Lower leg skin (tissue), 4 donors: ENCODE results near the gene MAP4K1. TPM values are rescaled to one million over a fixed set of nuclear protein-coding genes. Genes with fewer than 3 reads are reported as not detected.

Experiments
- DNase-seq, 2 donors: peaks; one replicate each; pipeline ENCODE4 v3.0.0-alpha.2; 2019; ENCODE audit warnings: low spot score in 2 of 2
- H3K4me3 ChIP-seq: fragments of 200-600 bp; sonication (generic); 2 replicates; pipeline ENCODE4 v1.5.1; 2017; ENCODE audit warnings: mild to moderate bottlenecking, low read depth; ENCODE audit not compliant: poor library complexity, severe bottlenecking
- POLR2A ChIP-seq, 2 donors: fragments of 450-650 bp; IDR thresholded peaks; one replicate each; pipeline ENCODE4 v1.6.1; 2016 to 2017; ENCODE audit warnings: antibody characterized with exemption in 2 of 2, mild to moderate bottlenecking in 1 of 2, moderate library complexity in 1 of 2
- WGBS, 2 donors: methylation state at CpG; one replicate each; pipeline ENCODE4 v1.1.5; 2018; 5-methylcytosine and 5-hydroxymethylcytosine counted together
- intact Hi-C: fragments of 100-400 bp; cut with DNase I; formaldehyde crosslinking; loops from one replicate; pipeline ENCODE4 v1.15.0; 2023; ENCODE audit warnings: low total_unique reads
- total RNA-seq, 4 donors: library from RNA; depleted of rRNA; stranded (reverse); fragments of >200 nt; gene quantifications; one replicate each; pipeline ENCODE4 v1.1.0, GENCODE V29; 2016
- TF ChIP-seq, protein P1 (sequence below), 3 donors: fragments of 450-650 bp; IDR thresholded peaks; one replicate each; pipeline ENCODE4 v1.5.1; 2016; ENCODE audit warnings: antibody characterized with exemption in 3 of 3, mild to moderate bottlenecking in 3 of 3, moderate library complexity in 2 of 3

MAP4K1 gene
- total RNA-seq, 4 donors from 2014 or later = 0.80 to 9.8 (median 5.6) TPM

DNA sequence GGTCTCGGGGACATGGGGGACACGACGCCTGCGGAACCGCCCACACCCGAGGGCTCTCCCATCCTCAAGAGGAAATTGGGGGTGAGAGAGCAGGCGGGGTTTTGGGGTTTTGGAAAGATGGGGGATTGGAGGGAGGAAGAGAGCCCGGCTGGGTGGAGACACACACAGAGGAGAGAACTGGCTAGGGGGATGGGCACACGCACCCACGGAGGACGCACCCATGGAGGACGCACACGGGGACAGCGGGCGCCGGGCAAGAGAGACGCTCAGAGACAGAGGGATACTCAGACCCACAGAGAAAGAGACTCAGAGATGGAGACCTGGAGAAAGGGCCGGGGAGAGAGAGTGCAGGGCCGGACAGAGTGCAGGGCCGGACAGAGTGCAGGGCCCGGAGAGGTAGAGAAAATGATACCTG is 52.1 kb downstream of the MAP4K1 start:
- DNase-seq = no peak
- H3K4me3 ChIP-seq = no peak overlapping the region
- intact Hi-C loops = no loop called here
- 39 to 44% methylated on average over 21 of the region's 21 CpGs for WGBS, 2 donors
- no peak for TF ChIP-seq POLR2A (IDR thresholded peaks at IDR 0.05)
- TF ChIP-seq, protein P1, sequence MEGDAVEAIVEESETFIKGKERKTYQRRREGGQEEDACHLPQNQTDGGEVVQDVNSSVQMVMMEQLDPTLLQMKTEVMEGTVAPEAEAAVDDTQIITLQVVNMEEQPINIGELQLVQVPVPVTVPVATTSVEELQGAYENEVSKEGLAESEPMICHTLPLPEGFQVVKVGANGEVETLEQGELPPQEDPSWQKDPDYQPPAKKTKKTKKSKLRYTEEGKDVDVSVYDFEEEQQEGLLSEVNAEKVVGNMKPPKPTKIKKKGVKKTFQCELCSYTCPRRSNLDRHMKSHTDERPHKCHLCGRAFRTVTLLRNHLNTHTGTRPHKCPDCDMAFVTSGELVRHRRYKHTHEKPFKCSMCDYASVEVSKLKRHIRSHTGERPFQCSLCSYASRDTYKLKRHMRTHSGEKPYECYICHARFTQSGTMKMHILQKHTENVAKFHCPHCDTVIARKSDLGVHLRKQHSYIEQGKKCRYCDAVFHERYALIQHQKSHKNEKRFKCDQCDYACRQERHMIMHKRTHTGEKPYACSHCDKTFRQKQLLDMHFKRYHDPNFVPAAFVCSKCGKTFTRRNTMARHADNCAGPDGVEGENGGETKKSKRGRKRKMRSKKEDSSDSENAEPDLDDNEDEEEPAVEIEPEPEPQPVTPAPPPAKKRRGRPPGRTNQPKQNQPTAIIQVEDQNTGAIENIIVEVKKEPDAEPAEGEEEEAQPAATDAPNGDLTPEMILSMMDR (IDR thresholded peaks at IDR 0.05) = no peak

DNA sequence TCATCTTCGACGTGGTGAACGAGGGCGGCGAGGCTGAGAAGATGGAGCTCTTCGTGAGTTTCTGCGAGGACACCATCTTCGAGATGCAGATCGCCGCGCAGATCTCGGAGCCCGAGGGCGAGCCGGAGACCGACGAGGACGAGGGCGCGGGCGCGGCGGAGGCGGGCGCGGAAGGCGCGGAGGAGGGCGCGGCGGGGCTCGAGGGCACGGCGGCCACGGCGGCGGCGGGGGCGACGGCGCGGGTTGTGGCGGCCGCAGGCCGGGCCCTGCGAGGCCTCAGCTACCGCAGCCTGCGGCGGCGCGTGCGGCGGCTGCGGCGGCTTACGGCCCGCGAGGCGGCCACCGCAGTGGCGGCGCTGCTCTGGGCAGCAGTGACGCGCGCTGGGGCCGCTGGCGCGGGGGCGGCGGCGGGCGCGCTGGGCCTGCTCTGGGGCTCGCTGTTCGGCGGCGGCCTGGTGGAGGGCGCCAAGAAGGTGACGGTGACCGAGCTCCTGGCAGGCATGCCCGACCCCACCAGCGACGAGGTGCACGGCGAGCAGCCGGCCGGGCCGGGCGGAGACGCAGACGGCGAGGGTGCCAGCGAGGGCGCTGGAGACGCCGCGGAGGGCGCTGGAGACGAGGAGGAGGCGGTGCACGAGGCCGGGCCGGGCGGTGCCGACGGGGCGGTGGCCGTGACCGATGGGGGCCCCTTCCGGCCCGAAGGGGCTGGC is 52.6 kb downstream of the MAP4K1 start:
- no peak overlapping the region for H3K4me3 ChIP-seq
- no peak for TF ChIP-seq POLR2A (IDR thresholded peaks at IDR 0.05)
- TF ChIP-seq, protein P1 (IDR thresholded peaks at IDR 0.05) = no peak
- 4 to 15% methylated on average over 59 of the region's 111 CpGs for WGBS, 2 donors
- intact Hi-C loops = no loop called here
- no peak for DNase-seq

DNA sequence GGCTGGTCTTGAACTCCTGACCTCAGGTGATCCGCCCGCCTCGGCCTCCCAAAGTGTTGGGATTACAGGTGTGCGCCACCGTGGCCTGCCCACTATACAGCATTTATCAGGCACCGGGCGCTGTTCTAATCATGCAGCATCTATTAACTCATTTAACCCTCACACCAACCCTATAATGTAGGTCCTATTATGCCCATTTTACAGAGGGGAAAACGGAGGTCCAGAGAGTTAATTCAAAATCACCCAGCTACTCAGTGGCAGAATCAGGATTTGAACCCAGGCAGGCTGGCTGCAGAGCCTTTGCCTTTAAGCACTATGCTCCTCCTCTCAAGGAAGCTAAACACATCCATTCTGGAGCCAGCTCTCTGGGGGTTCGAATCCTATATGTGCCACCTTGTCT is 54.3 kb downstream of the MAP4K1 start:
- no peak overlapping the region for H3K4me3 ChIP-seq
- TF ChIP-seq POLR2A (IDR thresholded peaks at IDR 0.05) = no peak
- TF ChIP-seq, protein P1 (IDR thresholded peaks at IDR 0.05) = no peak
- intact Hi-C loops = no loop called here
- WGBS, 2 donors = 87 to 97% methylated on average over 9 of the region's 9 CpGs
- no peak for DNase-seq

DNA sequence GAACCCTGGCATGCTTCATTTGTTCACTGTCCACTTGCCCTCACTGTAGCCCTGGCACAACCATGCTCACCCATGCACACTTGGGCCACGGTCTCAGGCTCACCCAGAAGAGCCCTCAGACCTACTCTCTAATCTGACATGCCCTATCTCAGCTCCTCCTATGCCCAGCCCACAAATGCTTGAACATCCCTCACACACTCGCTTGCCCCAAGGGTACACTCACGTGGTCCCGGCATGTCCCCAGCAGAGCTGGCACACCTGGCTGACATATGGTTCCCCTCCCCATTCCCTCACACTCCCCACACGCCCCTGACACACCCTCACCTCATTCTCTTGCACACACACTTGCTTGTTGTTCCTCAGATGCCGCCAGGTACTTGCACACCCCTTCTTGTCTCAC is 55.7 kb downstream of the MAP4K1 start:
- intact Hi-C loops = no loop called here
- DNase-seq = no peak
- TF ChIP-seq POLR2A (IDR thresholded peaks at IDR 0.05) = no peak
- TF ChIP-seq, protein P1 (IDR thresholded peaks at IDR 0.05) = no peak
- WGBS, 2 donors = 35 to 37% methylated on average over 6 of the region's 6 CpGs
- no peak overlapping the region for H3K4me3 ChIP-seq

DNA sequence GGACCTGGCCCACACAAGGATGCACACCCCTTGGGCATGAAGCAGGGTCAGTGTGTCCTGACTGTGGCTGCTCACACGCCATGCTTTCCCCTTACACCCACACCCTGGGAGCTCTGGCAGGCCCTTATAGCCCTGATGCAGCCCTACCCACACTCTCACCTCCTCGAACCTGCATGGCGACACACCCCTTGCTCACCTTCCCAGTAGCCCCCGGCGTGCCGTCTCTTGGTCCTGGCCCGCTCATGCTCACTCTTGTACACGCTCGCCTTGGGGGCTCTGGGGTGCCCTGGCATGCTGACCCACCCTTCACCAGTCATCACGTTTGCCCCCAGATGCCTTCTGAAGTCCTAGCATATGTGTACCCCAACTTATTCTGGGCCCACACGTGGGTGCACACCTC is 56.1 kb downstream of the MAP4K1 start:
- 40 to 51% methylated on average over 11 of the region's 11 CpGs for WGBS, 2 donors
- intact Hi-C loops = no loop called here
- H3K4me3 ChIP-seq = no peak overlapping the region
- no peak for DNase-seq
- no peak for TF ChIP-seq POLR2A (IDR thresholded peaks at IDR 0.05)
- TF ChIP-seq, protein P1 (IDR thresholded peaks at IDR 0.05) = no peak
